GM18526 (cell line): ENCODE measurements around the gene SETD7.

Experiments used
- POLR2A ChIP-seq: IDR thresholded peaks from 3 replicates; pipeline ENCODE4 v1.6.1; 2011; ENCODE audit not compliant: insufficient read length; ENCODE audit errors: extremely low read depth

Gene SETD7

DNA sequence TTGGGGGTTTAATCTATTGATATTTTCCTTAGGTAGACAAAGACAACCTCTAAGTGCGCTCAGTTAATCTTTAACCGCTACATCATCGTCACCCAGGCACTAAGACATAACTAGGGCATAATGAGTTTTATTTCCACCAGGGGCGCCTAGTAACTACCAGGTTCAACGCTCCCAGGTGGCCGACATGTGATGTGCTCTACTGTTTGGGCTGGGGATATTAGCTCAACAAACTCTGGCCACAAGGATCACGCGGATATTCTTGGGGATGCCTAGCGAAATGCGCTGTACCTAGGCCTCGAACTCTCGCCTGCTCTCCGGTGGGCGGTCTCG is 103.0 kb downstream of the SETD7 start:
- TF ChIP-seq POLR2A: no peak

DNA sequence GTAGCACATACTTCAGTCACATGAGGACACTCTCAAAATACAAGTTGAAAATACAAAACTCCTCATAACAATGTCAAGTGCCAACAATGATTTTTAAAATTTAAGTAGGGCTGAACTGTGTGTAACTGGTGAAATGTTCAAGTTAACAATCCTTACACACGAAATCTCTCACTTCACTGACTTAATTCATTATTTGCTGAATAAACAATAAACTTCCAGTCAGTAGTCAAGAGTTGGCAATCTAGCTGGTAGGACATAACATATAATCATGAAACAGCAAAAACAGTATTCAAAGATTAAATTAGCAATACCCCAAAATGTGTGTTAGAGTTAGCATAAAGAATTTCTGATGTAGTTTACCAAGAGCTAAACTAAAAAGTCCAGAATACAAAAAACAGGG is 104.0 kb downstream of the SETD7 start:
- no peak for TF ChIP-seq POLR2A

- TF ChIP-seq POLR2A: no peak
Measured at GRCh38 chr4:139450586-139450985, 105.4 kb downstream of the SETD7 start.
